H1 (cell line): ENCODE data around the gene NOL9. TPM values are rescaled to one million over a fixed set of nuclear protein-coding genes. Genes with fewer than 3 reads are reported as not detected.

ENCODE experiments used
- CTCF ChIA-PET: fragments of 300-600 bp; sonication (Branson Sonifier 250); formaldehyde crosslinking; loops from one replicate; lab custom pipeline; 2021; ENCODE audit not compliant: partially characterized antibody; lab: Charles Lee
- POLR2A ChIA-PET: fragments of 300-600 bp; sonication (Branson Sonifier 250); formaldehyde crosslinking; loops from one replicate; lab custom pipeline; 2021; ENCODE audit warnings: inconsistent platforms; ENCODE audit not compliant: partially characterized antibody; lab: Charles Lee
- DNase-seq, 2 experiments: peaks; one replicate each; pipeline versions ENCODE4 v3.0.0 to v3.0.0-alpha.2; 2010 to 2022; ENCODE audit warnings: low spot score in 2 of 2, low read depth in 1 of 2, mixed read lengths in 1 of 2
- FAIRE-seq: peaks from 2 replicates; lab custom pipeline; 2011; peaks lifted over from hg19 to GRCh38; lab: Jason Lieb, UNC
- H2AFZ ChIP-seq: 2 replicates; pipeline ENCODE4 v1.8.1; 2012; ENCODE audit warnings: low read length, inconsistent platforms
- H2AK5ac ChIP-seq: 2 replicates; pipeline ENCODE4 v1.6.1; 2013; ENCODE audit warnings: low read depth, low read length
- H2BK120ac ChIP-seq: replicated peaks from 2 replicates; pipeline ENCODE3; 2013; ENCODE audit warnings: low read depth, low read length, inconsistent platforms
- H2BK12ac ChIP-seq: 2 replicates; pipeline ENCODE4 v1.6.1; 2013; ENCODE audit warnings: low read depth, low read length
- H2BK15ac ChIP-seq: 2 replicates; pipeline ENCODE4 v1.6.1; 2013; ENCODE audit warnings: low read length
- H2BK20ac ChIP-seq: 2 replicates; pipeline ENCODE4 v1.6.1; 2013; ENCODE audit warnings: low read length
- H2BK5ac ChIP-seq: 2 replicates; pipeline ENCODE4 v1.6.1; 2013; ENCODE audit warnings: low read depth, low read length
- H3K14ac ChIP-seq: 2 replicates; pipeline ENCODE4 v1.6.1; 2013; ENCODE audit warnings: inconsistent platforms; ENCODE audit not compliant: insufficient read length
- H3K18ac ChIP-seq: 2 replicates; pipeline ENCODE4 v1.6.1; 2013; ENCODE audit warnings: low read length; ENCODE audit errors: extremely low read depth
- H3K23ac ChIP-seq: 2 replicates; pipeline ENCODE4 v1.6.1; 2013; ENCODE audit warnings: inconsistent platforms; ENCODE audit not compliant: insufficient read length
- H3K23me2 ChIP-seq: 2 replicates; pipeline ENCODE4 v1.6.1; 2013; ENCODE audit warnings: low read depth, low read length
- H3K27ac ChIP-seq: 2 replicates; pipeline ENCODE4 v1.6.1; 2011; ENCODE audit warnings: low read depth, low read length, inconsistent platforms
- H3K27me3 ChIP-seq, 4 experiments: replicated peaks in 1 of 4; 1 replicate in 1 of 4; 2 replicates in 3 of 4; pipeline versions ENCODE4 v1.6.1 to v1.8.1; 2011 to 2013; ENCODE audit warnings: low read length in 3 of 4, mild to moderate bottlenecking in 3 of 4, inconsistent platforms in 2 of 4, mixed read lengths in 2 of 4, moderate library complexity in 1 of 4; ENCODE audit not compliant: control insufficient read depth in 3 of 4, insufficient read depth in 3 of 4; ENCODE audit errors: extremely low read depth in 1 of 4
- H3K36me3 ChIP-seq, 4 experiments: 2 replicates each; pipeline versions ENCODE4 v1.6.1 to v1.8.1; 2011 to 2013; ENCODE audit warnings: mild to moderate bottlenecking in 4 of 4, low read length in 3 of 4, moderate library complexity in 2 of 4, control low read depth in 1 of 4, inconsistent platforms in 1 of 4; ENCODE audit not compliant: insufficient read depth in 4 of 4, control insufficient read depth in 2 of 4
- H3K4ac ChIP-seq: replicated peaks from 2 replicates; pipeline ENCODE3; 2013; ENCODE audit warnings: low read length, low read depth, mixed read lengths, inconsistent platforms; ENCODE audit not compliant: insufficient read length
- H3K4me1 ChIP-seq, 4 experiments: replicated peaks in 1 of 4; 1 replicate in 1 of 4; 2 replicates in 3 of 4; pipeline versions ENCODE4 v1.6.1 to v1.8.1; 2011 to 2013; ENCODE audit warnings: low read length in 3 of 4, inconsistent platforms in 2 of 4, mixed read lengths in 1 of 4; ENCODE audit not compliant: insufficient read depth in 4 of 4, control insufficient read depth in 3 of 4
- H3K4me2 ChIP-seq, 2 experiments: 2 replicates each; pipeline versions ENCODE4 v1.6.1 to v1.8.1; 2011 to 2013; ENCODE audit warnings: low read depth in 2 of 2, low read length in 2 of 2, control low read depth in 1 of 2, inconsistent platforms in 1 of 2, mild to moderate bottlenecking in 1 of 2; ENCODE audit not compliant: insufficient read depth in 1 of 2
- H3K4me3 ChIP-seq, 4 experiments: fragments of 200-600, 300-600 bp in 1 of 4; sonication (generic), shearing (Covaris generic), sonication (Bioruptor Twin) in 1 of 4; 2 replicates each; pipeline versions ENCODE4 v1.5.1 to v1.8.1; 2011 to 2016; ENCODE audit warnings: low read length in 4 of 4, low read depth in 3 of 4, control low read depth in 2 of 4, inconsistent platforms in 2 of 4, mild to moderate bottlenecking in 2 of 4, mixed read lengths in 1 of 4, moderate library complexity in 1 of 4; ENCODE audit not compliant: insufficient read depth in 2 of 4; ENCODE audit errors: extremely low read depth in 1 of 4
- H3K56ac ChIP-seq: replicated peaks from 2 replicates; pipeline ENCODE3; 2013; ENCODE audit warnings: low read depth, mild to moderate bottlenecking, mixed read lengths, low read length, inconsistent platforms; ENCODE audit not compliant: insufficient read length
- H3K79me1 ChIP-seq: 2 replicates; pipeline ENCODE4 v1.6.1; 2013; ENCODE audit warnings: low read depth, low read length, control low read depth
- H3K79me2 ChIP-seq, 2 experiments: 2 replicates each; pipeline versions ENCODE4 v1.6.1 to v1.8.1; 2012 to 2013; ENCODE audit warnings: low read length in 2 of 2, mild to moderate bottlenecking in 2 of 2, inconsistent platforms in 1 of 2; ENCODE audit not compliant: insufficient read depth in 2 of 2, control insufficient read depth in 1 of 2
- H3K9ac ChIP-seq, 4 experiments: replicated peaks in 1 of 4; 1 replicate in 1 of 4; 2 replicates in 3 of 4; pipeline versions ENCODE4 v1.6.1 to v1.8.1; 2011 to 2013; ENCODE audit warnings: low read depth in 3 of 4, low read length in 3 of 4, control low read depth in 2 of 4, mild to moderate bottlenecking in 2 of 4, moderate library complexity in 2 of 4, inconsistent platforms in 1 of 4; ENCODE audit errors: extremely low read depth in 1 of 4
- H3K9me3 ChIP-seq, 2 experiments: 2 replicates each; pipeline versions ENCODE4 v1.6.1 to v1.8.1; 2012 to 2013; ENCODE audit warnings: mild to moderate bottlenecking in 2 of 2, moderate library complexity in 2 of 2, control low read depth in 1 of 2, inconsistent platforms in 1 of 2, low read depth in 1 of 2, low read length in 1 of 2, mixed read lengths in 1 of 2; ENCODE audit not compliant: insufficient read depth in 2 of 2
- H4K20me1 ChIP-seq, 2 experiments: replicated peaks in 1 of 2; 2 replicates each; pipeline versions ENCODE3 to v1.8.1; 2011 to 2013; ENCODE audit warnings: inconsistent platforms in 2 of 2, low read length in 2 of 2, mild to moderate bottlenecking in 1 of 2; ENCODE audit not compliant: insufficient read depth in 2 of 2, control insufficient read depth in 1 of 2
- H4K5ac ChIP-seq: 2 replicates; pipeline ENCODE4 v1.6.1; 2013; ENCODE audit warnings: low read length, low read depth, mixed read lengths, inconsistent platforms; ENCODE audit not compliant: insufficient read length
- H4K8ac ChIP-seq: 2 replicates; pipeline ENCODE4 v1.8.0; 2013; ENCODE audit warnings: mild to moderate bottlenecking, moderate library complexity, low read length, inconsistent platforms; ENCODE audit not compliant: insufficient read depth; ENCODE audit errors: extremely low read depth
- H4K91ac ChIP-seq: replicated peaks from 2 replicates; pipeline ENCODE3; 2013; ENCODE audit warnings: low read length, mixed read lengths, inconsistent platforms; ENCODE audit not compliant: insufficient read length
- CBX8 ChIP-seq: fragments of 300-800, 300-1000 bp; sonication (generic); IDR thresholded peaks from 2 replicates; pipeline ENCODE4 v1.7.1; 2016; ENCODE audit warnings: low read depth, low read length, borderline replicate concordance
- CREB1 ChIP-seq: IDR thresholded peaks from 2 replicates; pipeline ENCODE4 v1.6.1; 2012; ENCODE audit warnings: inconsistent platforms
- CTBP2 ChIP-seq: IDR thresholded peaks from 2 replicates; pipeline ENCODE4 v1.7.0; 2011; ENCODE audit warnings: borderline replicate concordance, mild to moderate bottlenecking, moderate library complexity, mixed read lengths, low read length; ENCODE audit not compliant: insufficient read depth, insufficient read length
- EGR1 ChIP-seq: IDR thresholded peaks from 2 replicates; pipeline ENCODE4 v1.6.1; 2011; ENCODE audit warnings: low read depth, low read length, borderline replicate concordance
- GABPA ChIP-seq: IDR thresholded peaks from 2 replicates; pipeline ENCODE4 v1.6.1; 2011; ENCODE audit warnings: mild to moderate bottlenecking, low read length, moderate library complexity, borderline replicate concordance; ENCODE audit not compliant: insufficient read depth
- HDAC2 ChIP-seq, 2 experiments: fragments of 300-600 bp in 1 of 2; sonication (generic) in 1 of 2; IDR thresholded peaks; 2 replicates each; pipeline ENCODE4 v1.6.1; 2011 to 2012; ENCODE audit warnings: low read depth in 2 of 2, low read length in 2 of 2, mild to moderate bottlenecking in 2 of 2, moderate library complexity in 2 of 2, borderline replicate concordance in 1 of 2, inconsistent platforms in 1 of 2
- JUND ChIP-seq: IDR thresholded peaks from 2 replicates; pipeline ENCODE4 v1.6.1; 2011; ENCODE audit warnings: mild to moderate bottlenecking, improper control_type of control experiment, low read length
- NANOG ChIP-seq: IDR thresholded peaks from 2 replicates; pipeline ENCODE4 v1.6.1; 2011; ENCODE audit warnings: low read length, low read depth, mild to moderate bottlenecking, inconsistent platforms; ENCODE audit not compliant: insufficient read depth, poor library complexity, severe bottlenecking
- PHF8 ChIP-seq: fragments of 200-600 bp; sonication (generic); conservative IDR thresholded peaks from 2 replicates; pipeline ENCODE4 v1.7.1; 2012; ENCODE audit warnings: low read depth, mild to moderate bottlenecking, inconsistent platforms, low read length, moderate library complexity
- POLR2A ChIP-seq, 2 experiments: IDR thresholded peaks; 1 replicate in 1 of 2; 2 replicates in 1 of 2; pipeline ENCODE4 v1.6.1; 2011; ENCODE audit warnings: low read depth in 2 of 2, low read length in 2 of 2, mild to moderate bottlenecking in 2 of 2; ENCODE audit errors: control extremely low read depth in 1 of 2
- RAD21 ChIP-seq, 2 experiments: IDR thresholded peaks in 1 of 2; conservative IDR thresholded peaks in 1 of 2; 2 replicates each; pipeline ENCODE4 v1.6.1; 2011; ENCODE audit warnings: low read depth in 2 of 2, low read length in 2 of 2, improper control_type of control experiment in 1 of 2, inconsistent platforms in 1 of 2, mild to moderate bottlenecking in 1 of 2, moderate library complexity in 1 of 2
- SIRT6 ChIP-seq: IDR thresholded peaks from one replicate; pipeline ENCODE4 v1.7.1; 2012; ENCODE audit warnings: low read length, inconsistent platforms
- WGBS, 2 experiments: shearing (Covaris generic) in 1 of 2; methylation state at CpG; one replicate each; pipeline versions ENCODE4 v1.1.6 to v1.1.7; 2013 to 2015; ENCODE audit warnings: low lambda C conversion rate in 2 of 2, mixed read lengths in 2 of 2, inconsistent platforms in 1 of 2, low coverage in 1 of 2, missing lambda C conversion rate in 1 of 2; ENCODE audit not compliant: insufficient replicate concordance in 2 of 2, insufficient coverage in 1 of 2, insufficient read length in 1 of 2; ENCODE audit errors: extremely low coverage in 1 of 2, missing lambda C conversion rate in 1 of 2; 5-methylcytosine and 5-hydroxymethylcytosine counted together
- polyA plus RNA-seq, 7 experiments: library from polyadenylated mRNA; depleted of rRNA in 3 of 7; stranded (reverse) in 5 of 7; unstranded in 2 of 7; fragments of >200 nt in 5 of 7; fragments of 200-250 nt in 2 of 7; gene quantifications; 1 replicate in 5 of 7; 2 replicates in 1 of 7; 4 replicates in 1 of 7; pipeline versions ENCODE4 v1.2.1 to v1.2.3, GENCODE V29; 2011 to 2013; ENCODE audit warnings: missing spikeins in 2 of 7, mixed read lengths in 2 of 7
- total RNA-seq: library from RNA; stranded (reverse); fragmentation: NEBNext Ultra II Directional; extraction: Animal tissue kit (Norgen Biotek cat#: 25700); gene quantifications from 2 replicates; pipeline ENCODE4 v1.2.1, GENCODE V29; 2021

Gene NOL9
- total and polyA plus RNA-seq, 2 of the 8 experiments (the other 6 are each of a cell fraction or from before 2014, with no cell fraction given): 17.1 to 38.1 TPM

GRCh38 chr1:6503884-6504602 lies 50.3 kb downstream of the NOL9 start:
- H3K9ac ChIP-seq: no peak overlapping the region
- H3K36me3 ChIP-seq: no peaks in the 10 kb centered on the region
- no peaks in the 10 kb centered on the region for H3K79me2 ChIP-seq
- no peak overlapping the region for H3K4me3 ChIP-seq
- no peak overlapping the region for H2AK5ac ChIP-seq
- peaks cover 0 to 3% (median 1%) of the 10 kb centered on the region in 4 experiments; a peak in 3 of 7 replicates for H3K27me3 ChIP-seq
- no peak overlapping the region for H3K56ac ChIP-seq
- H3K23me2 ChIP-seq: no peaks in the 10 kb centered on the region
- H3K4me2 ChIP-seq: no peak overlapping the region
- no peak overlapping the region for H3K4ac ChIP-seq
- CTCF ChIA-PET: interaction anchor here (0.6 to 10.2 kb wide), 10 partner anchors 8 to 100 kb away, joined by 3 to 107 read pairs (median 3); partner anchors contain the start of gene PLEKHG5
- no peak overlapping the region; the same call in 1 of the 2 replicates for H3K18ac ChIP-seq
- H3K79me1 ChIP-seq: no peaks in the 10 kb centered on the region; the same call in 1 of the 2 replicates
- no peak overlapping the region for H4K91ac ChIP-seq
- H2BK5ac ChIP-seq: no peak overlapping the region
- H2BK20ac ChIP-seq: no peak overlapping the region
- no peaks in the 10 kb centered on the region for H3K9me3 ChIP-seq
- H2BK15ac ChIP-seq: no peak overlapping the region
- H2AFZ ChIP-seq: no peak overlapping the region
- no peak overlapping the region for H2BK120ac ChIP-seq
- DNase-seq (no peak), FAIRE-seq (no peak)
- H3K4me1 ChIP-seq: no peaks in the 10 kb centered on the region; a peak in 1 of 7 replicates
- peak overlapping the region; percentile 71 for H4K8ac ChIP-seq
- WGBS, 2 experiments: 82% methylated on average over 16 of the region's 20 CpGs; no CpG with 5 or more reads in 1 of the 2 experiments
- no peak overlapping the region for H4K5ac ChIP-seq
- no peaks in the 10 kb centered on the region for H4K20me1 ChIP-seq
- POLR2A ChIA-PET: interaction anchor here (0.7 to 3.0 kb wide), 4 partner anchors 8 to 16 kb away, joined by 3 to 7 read pairs (median 5); partner anchors contain the start of gene PLEKHG5
- no peak overlapping the region for H3K14ac ChIP-seq
- no peak overlapping the region for H3K23ac ChIP-seq
- H3K27ac ChIP-seq: no peak overlapping the region
- no peak overlapping the region for H2BK12ac ChIP-seq
- no peak for TF ChIP-seq RAD21 (IDR thresholded peaks at IDR 0.05 in 1 of 2, conservative IDR thresholded peaks at IDR 0.05 in 1 of 2; ENCODE audit: low read depth in 2 of 2, low read length in 2 of 2)
- TF ChIP-seq NANOG: no peak
- no peak for TF ChIP-seq GABPA
- TF ChIP-seq CREB1: no peak
- no peak for TF ChIP-seq CTBP2
- TF ChIP-seq POLR2A (IDR thresholded peaks at IDR 0.05; ENCODE audit: control extremely low read depth in 1 of 2, low read depth in 2 of 2, low read length in 2 of 2): no peak
- TF ChIP-seq JUND: no peak
- no peak for TF ChIP-seq EGR1
- TF ChIP-seq PHF8: no peak
- no peak for TF ChIP-seq SIRT6
- no peak for TF ChIP-seq CBX8
- no peak for TF ChIP-seq HDAC2 (IDR thresholded peaks at IDR 0.05; ENCODE audit: borderline replicate concordance in 1 of 2, low read depth in 2 of 2, low read length in 2 of 2)
